ENCODE results near the gene MPP3.

MPP3 gene

GRCh38 chr17:43831633-43832032 is 1.3 kb downstream of the MPP3 start:
- DNase-seq, result no peak

- no peak for DNase-seq
Measured at GRCh38 chr17:43830510-43831140, 2.3 kb downstream of the MPP3 start.

GRCh38 chr17:43829738-43830137 is 3.2 kb downstream of the MPP3 start:
- no peak for DNase-seq

- DNase-seq, result no peak
Measured at GRCh38 chr17:43827596-43827995, 5.3 kb downstream of the MPP3 start.

- DNase-seq, result no peak
Measured at GRCh38 chr17:43826206-43826605, 6.7 kb downstream of the MPP3 start.

- DNase-seq, result no peak
Measured at GRCh38 chr17:43825567-43825966, 7.4 kb downstream of the MPP3 start.

GRCh38 chr17:43823350-43824084 is 9.4 kb downstream of the MPP3 start:
- no peak for DNase-seq

GRCh38 chr17:43822570-43823190 is 10.3 kb downstream of the MPP3 start:
- no peak for DNase-seq

- no peak for DNase-seq
Measured at GRCh38 chr17:43820759-43821158, 12.2 kb downstream of the MPP3 start.

- no peak for DNase-seq
Measured at GRCh38 chr17:43818966-43819365, 14.0 kb downstream of the MPP3 start.

- no peak for DNase-seq
Measured at GRCh38 chr17:43817826-43818225, 15.1 kb downstream of the MPP3 start.

- no peak for DNase-seq
Measured at GRCh38 chr17:43816336-43817320, 16.3 kb downstream of the MPP3 start.

GRCh38 chr17:43814714-43815113 is 18.2 kb downstream of the MPP3 start:
- DNase-seq, result no peak

GRCh38 chr17:43814026-43814425 is 18.9 kb downstream of the MPP3 start:
- DNase-seq, result no peak

GRCh38 chr17:43813386-43813785 is 19.6 kb downstream of the MPP3 start:
- no peak for DNase-seq

GRCh38 chr17:43812396-43813265 is 20.3 kb downstream of the MPP3 start:
- DNase-seq, result no peak

- DNase-seq, result no peak
Measured at GRCh38 chr17:43810823-43811222, 22.1 kb downstream of the MPP3 start.

- DNase-seq, result no peak
Measured at GRCh38 chr17:43810226-43810715, 22.7 kb downstream of the MPP3 start.

- DNase-seq, result no peak
Measured at GRCh38 chr17:43809121-43809520, 23.8 kb downstream of the MPP3 start.

- DNase-seq, result no peak
Measured at GRCh38 chr17:43808076-43808475, 24.9 kb downstream of the MPP3 start.

- no peak for DNase-seq
Measured at GRCh38 chr17:43805117-43805516, 27.8 kb downstream of the MPP3 start.

- no peak for DNase-seq
Measured at GRCh38 chr17:43803758-43804157, 29.2 kb downstream of the MPP3 start.

Measured in NCI-H146 (cell line).